HUDEP-2 (cell line): ENCODE measurements around the gene IL37.

Experiments
- DNase-seq, 76 experiments: peaks; one replicate each; lab custom pipeline; 2025; ENCODE audit not compliant: unreplicated experiment in 76 of 76; lab: John Stamatoyannopoulos, UW

The IL37 gene

DNA sequence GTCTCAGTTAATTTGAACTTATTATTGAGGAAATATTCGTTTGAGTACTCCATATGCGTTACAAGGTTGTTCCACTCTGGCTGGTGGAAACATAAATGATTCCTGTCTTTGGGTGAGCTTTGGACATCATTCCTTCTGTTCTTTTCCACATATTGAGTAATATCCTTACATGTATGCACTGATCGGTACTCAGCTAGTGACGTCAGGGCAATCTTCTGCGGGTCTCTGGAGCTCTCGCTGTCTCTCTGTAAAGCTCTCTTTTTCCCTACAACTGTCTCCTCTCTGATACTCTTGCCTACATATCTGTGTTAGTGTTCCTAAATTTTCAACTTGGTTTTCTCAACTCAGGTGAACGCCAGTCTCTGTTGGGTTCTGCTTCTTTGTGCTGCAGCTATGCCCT is 43.4 kb downstream of the IL37 start:
- no peak for DNase-seq

DNA sequence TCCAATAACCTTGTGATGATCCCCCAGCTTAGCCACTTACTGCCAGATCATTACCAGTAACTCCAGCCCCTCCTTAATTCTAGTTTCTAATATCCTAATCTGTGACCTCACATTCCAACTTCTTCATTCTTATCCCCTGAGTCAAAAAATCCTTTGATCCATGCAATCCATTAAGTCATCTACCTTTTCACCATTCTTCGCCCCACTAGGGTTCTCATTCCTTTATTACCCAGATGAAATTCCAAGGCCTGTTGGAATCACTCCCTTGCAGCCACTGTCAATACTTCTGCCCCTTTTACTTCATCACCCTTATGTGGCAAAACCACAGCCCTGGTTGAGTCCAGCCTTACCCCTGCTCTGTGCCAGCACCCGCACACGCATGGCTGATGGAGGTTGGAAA is 46.5 kb downstream of the IL37 start:
- DNase-seq, result no peak

DNA sequence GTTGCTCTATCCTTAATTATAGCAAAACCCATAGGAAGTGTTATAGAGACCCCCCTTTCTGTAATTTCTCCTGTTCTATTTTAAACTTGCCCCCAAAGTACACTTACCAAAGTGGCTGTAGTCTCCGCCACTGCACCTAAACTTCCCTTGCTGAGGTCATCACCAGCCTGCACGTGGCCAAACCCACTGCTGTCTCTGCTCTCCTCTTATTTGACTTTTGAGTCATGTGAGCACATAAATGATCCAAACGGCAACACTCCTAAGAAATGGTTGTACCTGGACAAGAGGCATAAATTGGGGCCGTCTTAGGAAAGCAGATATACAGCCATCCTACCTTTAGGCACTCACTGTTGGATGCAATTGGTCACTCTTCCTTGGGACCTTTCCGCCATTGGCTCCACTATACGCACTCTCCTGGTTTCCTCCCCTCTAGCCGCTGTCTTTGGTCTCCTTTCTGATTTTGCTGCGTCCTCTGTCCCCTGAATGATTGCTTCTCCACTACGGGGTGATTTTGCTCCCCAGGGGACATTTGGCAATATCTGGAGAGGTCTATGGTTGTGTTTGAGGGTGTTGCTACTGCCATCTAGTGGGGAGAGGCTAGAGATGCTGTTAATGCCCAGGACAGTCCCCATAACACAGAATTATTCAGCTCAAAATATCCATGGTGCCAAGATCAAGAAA is 47.6 kb downstream of the IL37 start:
- peak in 38 of 76 experiments; percentile 2 to 52 (median 20) for DNase-seq

DNA sequence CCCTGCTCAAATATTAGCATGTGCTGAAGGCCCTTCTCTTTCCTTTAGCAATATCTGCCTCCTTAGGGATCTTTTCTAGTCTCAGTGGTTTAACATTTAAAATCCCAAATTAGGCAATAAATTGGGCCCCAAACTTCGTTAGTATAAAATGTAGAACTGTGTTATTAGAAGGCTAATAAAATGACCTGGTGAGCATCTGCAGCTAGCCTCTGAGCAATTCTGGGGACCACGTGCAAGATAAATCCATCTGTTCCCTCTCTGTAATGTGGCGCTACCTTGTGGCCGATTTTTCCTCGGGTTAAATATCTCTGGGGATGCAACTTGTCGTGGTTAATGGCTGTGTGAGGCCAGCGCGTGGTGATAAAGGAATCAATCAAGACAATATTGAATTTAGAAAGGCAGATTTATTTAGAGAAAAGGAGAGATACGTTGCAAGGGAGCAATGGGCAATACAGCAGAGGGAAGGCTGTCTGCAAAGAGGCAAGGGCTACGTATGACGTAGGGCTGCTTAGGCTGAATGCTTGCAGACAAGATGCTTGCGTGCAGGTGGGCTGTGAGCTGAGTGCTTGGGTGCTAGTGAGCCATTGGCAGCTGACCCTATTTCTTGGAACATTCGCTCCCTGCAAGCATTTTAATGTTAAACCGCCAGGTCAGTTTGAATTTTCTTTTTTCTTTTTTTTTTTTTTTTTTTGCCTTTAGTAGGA is 48.3 kb downstream of the IL37 start:
- no peak for DNase-seq

GRCh38 chr2:112960230-112960825 is 49.4 kb downstream of the IL37 start:
- no peak for DNase-seq

- DNase-seq, result no peak
These were observed 51.6 kb downstream of the IL37 start for GRCh38 chr2:112962308-112963175.

GRCh38 chr2:112967023-112967422 is 56.1 kb downstream of the IL37 start:
- DNase-seq, result no peak
